Small intestine (tissue), 16 donors: ENCODE measurements around the gene ETV7. TPM values are rescaled to one million over a fixed set of nuclear protein-coding genes. Genes with fewer than 3 reads are reported as not detected.

Experiments used
- DNase-seq, 2 donors: peaks; one replicate each; pipeline versions ENCODE4 v3.0.0 to v3.0.0-alpha.2; 2013
- FAIRE-seq: peaks from 2 replicates; lab custom pipeline; 2012; peaks lifted over from hg19 to GRCh38; lab: Jason Lieb, UNC
- H3K27ac ChIP-seq, 3 donors: one replicate each; pipeline ENCODE4 v1.5.1; 2013; ENCODE audit warnings: low read length in 2 of 3, mild to moderate bottlenecking in 2 of 3, control low read depth in 1 of 3, inconsistent platforms in 1 of 3, low read depth in 1 of 3, moderate library complexity in 1 of 3
- H3K27me3 ChIP-seq, 3 donors: one replicate each; pipeline ENCODE4 v1.6.1; 2013; ENCODE audit warnings: low read length in 3 of 3, inconsistent platforms in 1 of 3; ENCODE audit not compliant: control insufficient read depth in 3 of 3, insufficient read depth in 3 of 3
- H3K36me3 ChIP-seq, 3 donors: one replicate each; pipeline ENCODE4 v1.6.1; 2013; ENCODE audit warnings: low read length in 3 of 3, inconsistent platforms in 1 of 3, low read depth in 1 of 3, mild to moderate bottlenecking in 1 of 3, moderate library complexity in 1 of 3; ENCODE audit not compliant: control insufficient read depth in 3 of 3, insufficient read depth in 2 of 3
- H3K4me1 ChIP-seq, 3 donors: one replicate each; pipeline ENCODE4 v1.6.1; 2013; ENCODE audit warnings: low read length in 2 of 3, inconsistent platforms in 1 of 3, low read depth in 1 of 3, mild to moderate bottlenecking in 1 of 3, moderate library complexity in 1 of 3; ENCODE audit not compliant: control insufficient read depth in 3 of 3, insufficient read depth in 2 of 3
- H3K4me3 ChIP-seq, 3 donors: one replicate each; pipeline ENCODE4 v1.5.1; 2013; ENCODE audit warnings: low read length in 3 of 3, control low read depth in 1 of 3, inconsistent platforms in 1 of 3, low read depth in 1 of 3, mild to moderate bottlenecking in 1 of 3, moderate library complexity in 1 of 3
- H3K9me3 ChIP-seq, 2 donors: one replicate each; pipeline ENCODE4 v1.6.1; 2013; ENCODE audit warnings: low read depth in 1 of 2, low read length in 1 of 2; ENCODE audit not compliant: control insufficient read depth in 2 of 2, insufficient read depth in 1 of 2
- WGBS, 3 donors: extraction: QIAGEN DNeasy Blood & Tissue Kit; methylation state at CpG; one replicate each; pipeline ENCODE4 v1.1.7; 2013; 5-methylcytosine and 5-hydroxymethylcytosine counted together
- long read RNA-seq, 10 donors: transcript quantifications; one replicate each; lab custom pipeline, GENCODE V29; 2026
- polyA plus RNA-seq, 4 donors: library from polyadenylated mRNA; stranded (reverse) in 3 of 4; unstranded in 1 of 4; fragments of 200-250 nt in 3 of 4; fragments of 120-200 nt in 1 of 4; gene quantifications; one replicate each; pipeline versions ENCODE4 v1.2.1 to v1.2.3, GENCODE V29; 2013
- donor health status: healthy with polysubstance abuse.
- donor health status: control.
- donor health status: control.
- donor health status: Bipolar disorder and iron deficiency.
- donor health status: healthy.

Gene ETV7
- 10 to 100 TPM in 3 of 4 donors, 1 to 10 TPM in 1; 7.4 to 26.2 (median 16.0) TPM for polyA plus RNA-seq
- long read RNA-seq, donor 1, partial matches to known transcripts, result 0 of 4 reads
- long read RNA-seq, donor 1, other reads (novel, unspliced or antisense), result 0 of 4 reads
- long read RNA-seq, donor 2, partial matches to known transcripts, result 0 of 1 reads
- long read RNA-seq, donor 2, other reads (novel, unspliced or antisense), result 0 of 1 reads
- long read RNA-seq, donor 3, result 0 reads
- long read RNA-seq, donor 4, result 0 reads
- long read RNA-seq, donor 5, result 0 reads
- long read RNA-seq, donor 6, partial matches to known transcripts, result 0 of 3 reads
- long read RNA-seq, donor 6, other reads (novel, unspliced or antisense), result 0 of 3 reads
- long read RNA-seq, donor 7, result 0 reads
- long read RNA-seq, donor 8, result 0 reads
- long read RNA-seq, donor 9, partial matches to known transcripts, result 0 of 1 reads
- long read RNA-seq, donor 9, other reads (novel, unspliced or antisense), result 0 of 1 reads
- long read RNA-seq, donor 10, partial matches to known transcripts, result 0 of 2 reads
- long read RNA-seq, donor 10, other reads (novel, unspliced or antisense), result 0 of 2 reads

DNA sequence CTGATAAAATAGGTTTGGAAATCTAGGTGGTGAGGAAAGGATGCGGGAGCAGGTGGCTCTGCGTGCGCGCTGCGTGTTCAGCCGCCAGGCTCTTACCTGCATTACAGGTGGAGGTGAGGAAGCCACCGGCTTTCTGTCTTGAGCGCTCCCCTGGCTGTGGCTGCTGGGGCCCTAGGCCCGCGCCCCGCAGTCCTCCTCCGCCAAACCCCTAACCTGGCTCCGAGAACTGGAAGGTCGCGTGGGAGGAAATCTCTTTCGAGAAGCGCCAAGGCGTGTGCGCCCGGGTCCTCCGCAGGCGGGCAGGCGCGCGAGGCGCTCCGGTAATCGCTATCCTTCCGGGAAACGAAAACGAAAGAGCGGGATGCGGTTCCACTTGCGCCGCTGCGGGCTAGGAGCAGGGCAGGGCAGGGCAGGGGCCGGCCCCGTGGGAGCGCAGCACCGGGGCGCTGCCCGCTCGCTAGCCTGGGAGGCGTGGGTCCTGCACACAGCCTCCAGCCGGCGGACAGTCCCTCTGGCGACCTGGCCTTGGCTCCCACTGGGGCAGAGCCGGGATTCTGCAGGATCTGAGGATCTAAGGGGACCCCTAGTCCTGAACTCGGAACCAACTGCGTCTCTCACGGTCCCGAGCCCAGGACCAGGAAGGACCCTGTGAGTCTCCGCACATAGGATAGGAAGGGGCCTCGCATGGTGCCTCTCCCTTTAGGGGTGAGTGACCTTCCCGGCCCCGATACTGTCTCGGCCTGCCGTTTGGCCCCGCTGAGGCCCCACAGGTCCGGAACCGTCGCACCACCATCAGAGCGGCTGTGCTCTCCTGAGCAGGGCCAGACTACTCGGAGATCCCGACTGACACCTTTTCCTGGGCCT lies at the start of gene ETV7:
Gene ETV7, minus strand, starts transcription at position 230 of the 864 bp plus-strand sequence. Its CDS starts 128 bp downstream, at position 102.
- peaks cover 0 to 2% (median 0%) of the 10 kb centered on the region in 3 donors for H3K4me1 ChIP-seq
- peak within 1 kb of the TSS; percentile 43 to 63 (median 54) for H3K4me3 ChIP-seq
- H3K36me3 ChIP-seq, result peaks cover 0 to 8% (median 0%) of the 10 kb centered on the region in 3 donors
- FAIRE-seq (no peak), DNase-seq (peak; percentile 82 to 88)
- H3K27me3 ChIP-seq, result peaks cover 0 to 14% (median 0%) of the 10 kb centered on the region in 3 donors
- 2 to 6% (median 5%) methylated on average over 55 to 65 of the region's 65 CpGs for WGBS, 3 donors
- H3K27ac ChIP-seq, result peak within 1 kb of the TSS; percentile 75 to 88 (median 87)
- H3K9me3 ChIP-seq, result no peaks in the 10 kb centered on the region

DNA sequence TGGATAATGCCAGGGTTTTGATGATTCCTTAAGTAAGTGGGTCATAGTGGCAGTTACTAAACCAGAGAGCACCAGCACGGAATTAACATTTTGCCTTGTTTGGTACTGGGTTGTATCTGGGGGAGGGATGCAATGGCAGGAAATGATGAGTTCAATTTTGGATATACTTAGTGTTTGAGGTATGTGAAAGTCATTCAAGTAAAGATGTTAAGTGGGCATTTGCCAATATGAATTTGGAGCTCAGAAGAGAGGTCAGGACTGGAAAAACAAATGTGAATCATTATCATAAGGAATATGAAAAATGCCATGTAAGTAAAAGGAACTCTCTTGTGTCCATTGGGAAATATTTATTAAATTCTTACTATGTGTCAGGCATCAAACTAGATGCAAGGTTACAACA lies 49.0 kb upstream of the ETV7 start:
- 93 to 97% (median 96%) methylated on average over 1 of the region's 1 CpG for WGBS, 3 donors
- FAIRE-seq, result no peak

DNA sequence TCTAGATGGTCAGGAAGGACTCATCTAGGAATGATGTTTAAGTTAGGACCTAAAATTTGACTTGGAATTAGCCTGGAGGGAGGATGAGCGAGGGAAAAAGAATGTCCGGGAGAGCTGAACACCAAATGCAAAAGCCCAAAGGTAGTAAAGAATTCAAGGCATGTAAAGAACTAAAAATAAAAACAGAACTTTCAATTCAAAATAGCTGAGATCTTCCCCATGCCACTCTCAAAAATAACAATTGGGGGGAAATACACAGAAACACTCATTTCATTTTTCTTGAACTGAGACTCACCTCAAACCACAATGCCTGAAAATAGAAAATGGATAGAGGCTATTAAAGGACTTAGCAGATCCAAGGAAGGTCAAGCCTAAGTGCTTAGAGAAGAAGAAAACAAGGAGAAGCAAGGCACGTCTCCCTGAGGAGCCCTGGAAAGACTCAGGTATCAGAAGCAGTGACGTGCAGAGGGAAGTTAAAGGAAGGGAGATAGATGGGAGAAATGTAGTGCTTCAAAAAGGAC lies 44.7 kb upstream of the ETV7 start:
- 86 to 92% (median 89%) methylated on average over 4 of the region's 4 CpGs for whole genome bisulfite sequencing, 3 donors
- no peak overlapping the region for H3K4me3 ChIP-seq
- DNase-seq (no peak), FAIRE-seq (no peak)
- H3K27ac ChIP-seq, result no peak overlapping the region
- H3K36me3 ChIP-seq, result no peaks in the 10 kb centered on the region
- no peaks in the 10 kb centered on the region for H3K4me1 ChIP-seq
- H3K9me3 ChIP-seq, result no peaks in the 10 kb centered on the region
- no peaks in the 10 kb centered on the region for H3K27me3 ChIP-seq

More for the DNA sequence above, 49.0 kb upstream of the ETV7 start:
- Histone ChIP-seq H3K36me3 (no peaks in the 10 kb centered on the region), H3K4me3 (no peak overlapping the region), H3K9me3 (no peaks in the 10 kb centered on the region), H3K27ac (no peak overlapping the region), H3K27me3 (no peaks in the 10 kb centered on the region), H3K4me1 (peaks cover 0 to 16% (median 0%) of the 10 kb centered on the region in 3 donors)
- DNase-seq, result no peak

DNA sequence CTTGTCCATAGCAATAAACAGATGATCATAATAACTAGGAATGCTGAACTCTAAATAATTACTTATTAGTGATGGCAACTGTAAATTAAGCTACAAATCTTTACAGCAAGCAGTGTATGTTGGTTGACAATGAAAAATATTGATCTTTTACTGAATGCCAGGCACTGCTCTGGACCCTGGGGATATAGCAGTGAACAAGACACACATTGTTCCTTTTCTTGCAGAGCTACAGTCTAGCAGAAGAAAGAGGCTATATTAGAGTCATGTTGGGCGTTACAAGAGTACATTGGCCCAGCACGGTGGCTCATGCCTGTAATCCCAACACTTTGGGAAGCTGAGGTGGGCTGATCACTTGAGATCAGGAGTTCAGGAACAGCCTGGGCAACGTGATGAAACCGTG lies 43.7 kb upstream of the ETV7 start:
- no peak for FAIRE-seq
- Histone ChIP-seq H3K9me3 (no peaks in the 10 kb centered on the region), H3K27me3 (no peaks in the 10 kb centered on the region), H3K4me1 (no peaks in the 10 kb centered on the region), H3K27ac (no peak overlapping the region), H3K36me3 (no peaks in the 10 kb centered on the region), H3K4me3 (no peak overlapping the region)
- WGBS, 3 donors, result 84 to 86% (median 84%) methylated on average over 4 of the region's 4 CpGs
- DNase-seq, result no peak

DNA sequence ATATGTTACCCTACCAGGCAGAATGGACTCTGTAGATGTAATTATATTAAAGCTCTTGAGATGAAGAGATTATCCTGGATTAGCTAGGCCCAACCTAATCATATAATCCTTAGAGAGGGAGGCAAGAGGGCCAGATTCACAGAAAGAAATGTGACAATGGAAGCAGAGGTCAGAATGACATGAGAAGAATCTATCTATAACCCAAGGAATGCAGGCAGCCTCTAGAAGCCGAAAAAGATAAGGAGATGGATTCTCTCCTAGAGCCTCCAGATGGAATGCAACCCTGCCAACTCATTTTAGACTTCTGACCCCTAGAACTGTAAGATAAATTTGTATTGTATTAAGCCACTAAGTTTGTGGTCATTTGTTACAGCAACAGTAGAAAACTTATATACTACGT lies 42.9 kb upstream of the ETV7 start:
- Histone ChIP-seq H3K27me3 (no peaks in the 10 kb centered on the region), H3K36me3 (no peaks in the 10 kb centered on the region), H3K9me3 (no peaks in the 10 kb centered on the region), H3K4me3 (no peak overlapping the region), H3K4me1 (no peaks in the 10 kb centered on the region), H3K27ac (no peak overlapping the region)
- DNase-seq (peak in 1 of 2 donors; percentile 13), FAIRE-seq (no peak)
- 55 to 69% (median 66%) methylated on average over 2 of the region's 2 CpGs for WGBS, 3 donors

DNA sequence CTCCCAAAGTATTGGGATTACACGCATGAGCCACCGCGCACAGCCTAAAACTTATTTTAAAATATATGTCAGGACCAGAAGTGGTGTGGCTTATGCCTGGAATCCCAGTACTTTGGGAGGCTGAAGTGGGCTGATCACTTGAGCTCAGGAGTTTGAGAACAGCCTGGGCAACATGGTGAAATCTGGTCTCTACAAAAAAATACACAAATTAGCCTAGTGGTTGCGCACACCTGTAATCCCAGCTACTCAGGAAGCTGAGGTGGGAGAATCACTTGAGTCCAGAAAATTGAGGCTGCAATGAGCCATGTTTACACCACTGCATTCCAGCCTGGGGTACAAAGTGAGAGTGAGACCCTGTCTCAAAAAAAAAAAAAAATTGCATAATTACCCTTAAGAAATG lies 41.4 kb upstream of the ETV7 start:
- H3K4me3 ChIP-seq, result no peak overlapping the region
- no peaks in the 10 kb centered on the region for H3K27me3 ChIP-seq
- FAIRE-seq, result no peak
- H3K27ac ChIP-seq, result no peak overlapping the region
- DNase-seq, result no peak
- H3K9me3 ChIP-seq, result no peaks in the 10 kb centered on the region
- H3K36me3 ChIP-seq, result no peaks in the 10 kb centered on the region
- WGBS, 3 donors, result 50 to 95% (median 83%) methylated on average over 4 of the region's 4 CpGs
- H3K4me1 ChIP-seq, result no peaks in the 10 kb centered on the region

DNA sequence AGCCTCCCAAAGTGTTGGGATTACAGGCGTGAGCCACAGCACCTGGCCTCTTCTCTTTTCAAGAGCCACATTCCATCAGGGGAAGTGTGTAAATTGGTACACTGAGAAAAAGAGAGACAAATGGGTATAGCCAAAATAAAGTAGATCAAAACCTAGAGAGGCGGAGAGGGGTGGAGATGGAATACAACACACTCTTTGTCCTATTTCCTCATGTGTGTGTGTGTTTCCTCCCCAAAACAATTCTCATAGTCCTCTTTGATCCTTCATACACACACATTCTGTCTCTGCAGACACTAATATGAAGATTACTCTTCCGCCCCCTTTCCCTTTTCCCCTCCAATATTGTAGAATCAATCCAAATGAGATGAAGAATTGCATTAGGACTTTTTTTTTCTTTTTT lies 39.2 kb upstream of the ETV7 start:
- H3K4me3 ChIP-seq, result no peak overlapping the region
- H3K9me3 ChIP-seq, result no peaks in the 10 kb centered on the region
- no peaks in the 10 kb centered on the region for H3K27me3 ChIP-seq
- FAIRE-seq (no peak), DNase-seq (no peak)
- WGBS, 3 donors, result 92 to 96% (median 94%) methylated on average over 3 of the region's 3 CpGs
- peaks cover 0 to 7% (median 0%) of the 10 kb centered on the region in 3 donors for H3K4me1 ChIP-seq
- no peak overlapping the region for H3K27ac ChIP-seq
- no peaks in the 10 kb centered on the region for H3K36me3 ChIP-seq
